K562 (cell line): ENCODE data around the gene LRMDA. TPM values are rescaled to one million over a fixed set of nuclear protein-coding genes. Genes with fewer than 3 reads are reported as not detected.

ENCODE experiments used
- ATAC-seq: fragments of 200-7000 bp; cut with Tn5 transposase; 3 replicates; pipeline ENCODE4 v1.9.1; 2020; ENCODE audit warnings: moderate library complexity
- BruUV-seq: library from RNA; stranded (reverse); fragments of 400-500 nt; replicated peaks from 2 replicates; lab custom pipeline; 2021; lab: Mats Ljungman, UMichigan
- CTCF ChIA-PET: fragments of 300-600 bp; formaldehyde crosslinking; extraction: SDS; loops from one replicate; lab custom pipeline; 2021; ENCODE audit warnings: low intra/inter-chr PET ratio; lab: Yijun Ruan, JAX
- POLR2A ChIA-PET: fragments of 300-600, 350-650 bp; sonication (Branson Sonifier 250); formaldehyde crosslinking; extraction: SDS; loops from one replicate; lab custom pipeline; 2021; ENCODE audit warnings: antibody characterized with exemption, inconsistent platforms; lab: Yijun Ruan, JAX
- DNase-seq, 4 experiments: peaks; one replicate each; pipeline versions ENCODE4 v3.0.0 to v3.0.0-alpha.2; 2011 to 2018; ENCODE audit warnings: low spot score in 3 of 4, mixed read lengths in 3 of 4; ENCODE audit errors: extremely low read depth in 1 of 4
- FAIRE-seq: peaks from 2 replicates; lab custom pipeline; 2011; peaks lifted over from hg19 to GRCh38; lab: Jason Lieb, UNC
- H2AFZ ChIP-seq: 2 replicates; pipeline ENCODE4 v1.6.0; 2011; ENCODE audit warnings: low read depth, low read length, control low read depth, inconsistent platforms
- H3K27ac ChIP-seq: fragments of 200-600 bp; 3 replicates; pipeline ENCODE4 v1.8.0; 2011; ENCODE audit warnings: low read depth, mild to moderate bottlenecking, control low read depth, inconsistent platforms, low read length, moderate library complexity, mixed read lengths; ENCODE audit errors: extremely low read depth
- H3K27me3 ChIP-seq, 2 experiments: fragments of 300-600 bp in 1 of 2; 2 replicates in 1 of 2; 3 replicates in 1 of 2; pipeline versions ENCODE4 v1.6.0 to v1.8.0; 2011; ENCODE audit warnings: inconsistent platforms in 2 of 2, low read length in 2 of 2, mild to moderate bottlenecking in 1 of 2, mixed read lengths in 1 of 2, moderate library complexity in 1 of 2; ENCODE audit not compliant: control insufficient read depth in 2 of 2, insufficient read depth in 2 of 2
- H3K36me3 ChIP-seq: fragments of 300-600 bp; 3 replicates; pipeline ENCODE4 v1.8.0; 2011; ENCODE audit warnings: mild to moderate bottlenecking, low read length, inconsistent platforms; ENCODE audit not compliant: control insufficient read depth, insufficient read depth
- H3K4me1 ChIP-seq, 2 experiments: fragments of 200-600 bp in 1 of 2; replicated peaks in 1 of 2; 2 replicates in 1 of 2; 3 replicates in 1 of 2; pipeline versions ENCODE4 v1.5.1 to v1.8.0; 2011; ENCODE audit warnings: inconsistent platforms in 2 of 2, low read length in 2 of 2, mild to moderate bottlenecking in 1 of 2, mixed read lengths in 1 of 2, moderate library complexity in 1 of 2; ENCODE audit not compliant: control insufficient read depth in 2 of 2, insufficient read depth in 2 of 2
- H3K4me2 ChIP-seq: 2 replicates; pipeline ENCODE4 v1.6.1; 2011; ENCODE audit warnings: low read length, control low read depth, inconsistent platforms, mixed read lengths; ENCODE audit not compliant: insufficient read depth
- H3K4me3 ChIP-seq: fragments of 200-600 bp; sonication (generic), shearing (Covaris generic); 2 replicates; pipeline ENCODE4 v1.5.1; 2016; ENCODE audit warnings: control low read depth, inconsistent platforms
- H3K79me2 ChIP-seq: fragments of 200-600 bp; 3 replicates; pipeline ENCODE4 v1.8.0; 2011; ENCODE audit warnings: low read length, inconsistent platforms; ENCODE audit not compliant: control insufficient read depth, insufficient read depth
- H3K9ac ChIP-seq, 2 experiments: 2 replicates each; pipeline versions ENCODE4 v1.6.0 to v1.6.1; 2011; ENCODE audit warnings: low read depth in 2 of 2, low read length in 2 of 2, control low read depth in 1 of 2, inconsistent platforms in 1 of 2, mild to moderate bottlenecking in 1 of 2, mixed read lengths in 1 of 2; ENCODE audit not compliant: insufficient read depth in 1 of 2
- H3K9me1 ChIP-seq: one replicate; pipeline ENCODE4 v1.6.0; 2011; ENCODE audit warnings: inconsistent platforms, mild to moderate bottlenecking, low read length, moderate library complexity; ENCODE audit not compliant: control insufficient read depth, insufficient read depth
- H3K9me3 ChIP-seq: replicated peaks from 2 replicates; pipeline ENCODE4 v1.5.1; 2011; ENCODE audit warnings: low read depth, low read length, inconsistent platforms; ENCODE audit not compliant: control insufficient read depth, insufficient read depth
- H4K20me1 ChIP-seq: replicated peaks from 2 replicates; pipeline ENCODE4 v1.6.1; 2011; ENCODE audit warnings: low read length, inconsistent platforms, mixed read lengths; ENCODE audit not compliant: control insufficient read depth, insufficient read depth
- WGBS: fragments of 100-300 bp; shearing (Covaris generic); methylation state at CpG from one replicate; pipeline ENCODE4 v1.1.6; 2016; ENCODE audit warnings: low coverage, mixed read lengths; ENCODE audit not compliant: insufficient coverage; ENCODE audit errors: missing lambda C conversion rate; 5-methylcytosine and 5-hydroxymethylcytosine counted together
- in situ Hi-C: fragments of 300-500 bp; cut with MboI; formaldehyde crosslinking; loops from 4 replicates; pipeline ENCODE4 v1.15.0; 2018; ENCODE audit warnings: inconsistent platforms, mixed read lengths
- intact Hi-C: fragments of 100-400 bp; cut with micrococcal nuclease; formaldehyde crosslinking; loops from 2 replicates; pipeline ENCODE4 v1.14.2; 2022
- polyA plus RNA-seq, 8 experiments: library from polyadenylated mRNA; depleted of rRNA in 4 of 8; stranded (reverse) in 5 of 8; unstranded in 3 of 8; fragments of >200 nt; fragmentation: Nextera tagmentation in 2 of 8; fragmentation: Illumina TruSeq in 1 of 8; extraction: Ambion mirVana in 2 of 8; extraction: Trizol in 1 of 8; gene quantifications; 2 replicates each; pipeline versions ENCODE4 v1.2.1 to v1.2.3, GENCODE V29; 2011 to 2014; ENCODE audit warnings: inconsistent platforms in 1 of 8, missing spikeins in 1 of 8
- total RNA-seq, 7 experiments: library from RNA; depleted of rRNA in 6 of 7; stranded (reverse); fragments of >200 nt in 6 of 7; fragmentation: Illumina TruSeq in 2 of 7; extraction: Trizol in 2 of 7; gene quantifications; 2 replicates each; pipeline versions ENCODE4 v1.2.1 to v1.2.3, GENCODE V29; 2011 to 2021; ENCODE audit warnings: low replicate concordance in 1 of 7
- TF ChIP-seq, protein P1 (sequence below), 2 experiments: fragments of 450-650 bp in 1 of 2; sonication (generic) in 1 of 2; formaldehyde crosslinking; conservative IDR thresholded peaks; 2 replicates each; pipeline versions ENCODE4 v1.4.0 to v1.8.1; 2020 to 2022; ENCODE audit warnings: mild to moderate bottlenecking in 1 of 2, missing genetic modification reagents in 1 of 2
- TF ChIP-seq, protein P2 (sequence below): fragments of 450-650 bp; IDR thresholded peaks from 2 replicates; pipeline ENCODE4 v1.7.0; 2016; ENCODE audit warnings: borderline replicate concordance
- TF ChIP-seq, protein P3 (sequence below): fragments of 450-650 bp; formaldehyde crosslinking; IDR thresholded peaks from 2 replicates; pipeline ENCODE4 v1.4.0; 2020; ENCODE audit warnings: mild to moderate bottlenecking, moderate library complexity

Gene LRMDA
- total and polyA plus RNA-seq, 9 of the 15 experiments (the other 6 are each of a cell fraction or from before 2014, with no cell fraction given) = 0.25 TPM; not detected in 8

DNA sequence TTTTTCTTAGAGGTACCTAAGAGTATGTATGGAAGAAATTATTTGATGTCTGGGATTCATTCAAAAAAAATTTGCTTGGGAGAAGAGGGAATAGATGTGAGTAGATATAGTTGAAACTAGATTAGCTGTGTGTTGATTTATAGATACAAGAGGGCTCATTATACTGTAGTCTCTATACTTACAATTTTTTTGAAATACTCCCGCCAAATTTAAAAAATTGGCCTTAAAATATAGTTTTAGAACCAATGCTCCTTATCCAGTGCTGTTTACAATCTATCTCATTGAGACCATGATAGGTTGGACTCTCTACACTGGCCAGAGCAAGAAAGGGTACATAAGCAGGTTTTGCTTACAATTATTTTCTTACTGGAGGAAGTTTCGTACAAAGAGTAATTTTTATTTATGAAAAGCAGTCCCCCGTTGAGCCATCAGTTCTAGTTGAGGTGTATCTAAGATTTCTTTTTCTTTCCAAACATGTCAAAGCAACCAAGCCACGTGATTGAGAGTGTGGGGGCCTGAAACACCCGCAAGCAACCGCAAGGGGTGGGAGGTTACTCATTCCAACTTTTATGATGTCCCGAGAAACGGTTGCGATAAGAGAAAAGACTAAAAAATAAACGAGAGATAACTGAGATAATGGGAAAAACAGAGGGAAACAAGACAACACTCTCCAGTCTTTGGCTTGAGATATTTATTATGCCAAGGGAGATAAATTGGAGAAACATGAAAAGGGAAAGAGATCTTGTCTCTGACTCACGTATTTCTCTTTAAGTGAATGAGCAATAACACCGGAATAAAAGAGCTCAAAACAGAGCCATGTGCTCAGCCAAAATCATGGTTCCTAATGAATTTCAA is 729.2 kb downstream of the LRMDA start:
- FAIRE-seq (no peak), ATAC-seq (no peak)

More for the DNA sequence above, 729.2 kb downstream of the LRMDA start:
- Histone ChIP-seq H3K4me1 (no peaks in the 10 kb centered on the region), H3K9me1 (no peaks in the 10 kb centered on the region), H3K27ac (no peak overlapping the region), H4K20me1 (no peaks in the 10 kb centered on the region), H2AFZ (no peak overlapping the region), H3K4me3 (no peak overlapping the region), H3K9ac (no peak overlapping the region), H3K36me3 (no peaks in the 10 kb centered on the region), H3K9me3 (no peaks in the 10 kb centered on the region), H3K4me2 (no peak overlapping the region), H3K79me2 (no peaks in the 10 kb centered on the region), H3K27me3 (no peaks in the 10 kb centered on the region)
- intact Hi-C loops = no loop called here
- no TSS peak for BruUV-seq
- in situ Hi-C loops = no loop called here
- ChIA-PET CTCF (no interaction called here), POLR2A (no interaction called here)
- WGBS = under 1% methylated on average over 12 of the region's 12 CpGs
- TF ChIP-seq, protein P1, sequence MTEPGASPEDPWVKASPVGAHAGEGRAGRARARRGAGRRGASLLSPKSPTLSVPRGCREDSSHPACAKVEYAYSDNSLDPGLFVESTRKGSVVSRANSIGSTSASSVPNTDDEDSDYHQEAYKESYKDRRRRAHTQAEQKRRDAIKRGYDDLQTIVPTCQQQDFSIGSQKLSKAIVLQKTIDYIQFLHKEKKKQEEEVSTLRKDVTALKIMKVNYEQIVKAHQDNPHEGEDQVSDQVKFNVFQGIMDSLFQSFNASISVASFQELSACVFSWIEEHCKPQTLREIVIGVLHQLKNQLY (CRISPR knock-in tag; conservative IDR thresholded peaks at IDR 0.05) = no peak
- TF ChIP-seq, protein P2, sequence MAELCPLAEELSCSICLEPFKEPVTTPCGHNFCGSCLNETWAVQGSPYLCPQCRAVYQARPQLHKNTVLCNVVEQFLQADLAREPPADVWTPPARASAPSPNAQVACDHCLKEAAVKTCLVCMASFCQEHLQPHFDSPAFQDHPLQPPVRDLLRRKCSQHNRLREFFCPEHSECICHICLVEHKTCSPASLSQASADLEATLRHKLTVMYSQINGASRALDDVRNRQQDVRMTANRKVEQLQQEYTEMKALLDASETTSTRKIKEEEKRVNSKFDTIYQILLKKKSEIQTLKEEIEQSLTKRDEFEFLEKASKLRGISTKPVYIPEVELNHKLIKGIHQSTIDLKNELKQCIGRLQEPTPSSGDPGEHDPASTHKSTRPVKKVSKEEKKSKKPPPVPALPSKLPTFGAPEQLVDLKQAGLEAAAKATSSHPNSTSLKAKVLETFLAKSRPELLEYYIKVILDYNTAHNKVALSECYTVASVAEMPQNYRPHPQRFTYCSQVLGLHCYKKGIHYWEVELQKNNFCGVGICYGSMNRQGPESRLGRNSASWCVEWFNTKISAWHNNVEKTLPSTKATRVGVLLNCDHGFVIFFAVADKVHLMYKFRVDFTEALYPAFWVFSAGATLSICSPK = no peak
- TF ChIP-seq, protein P3, sequence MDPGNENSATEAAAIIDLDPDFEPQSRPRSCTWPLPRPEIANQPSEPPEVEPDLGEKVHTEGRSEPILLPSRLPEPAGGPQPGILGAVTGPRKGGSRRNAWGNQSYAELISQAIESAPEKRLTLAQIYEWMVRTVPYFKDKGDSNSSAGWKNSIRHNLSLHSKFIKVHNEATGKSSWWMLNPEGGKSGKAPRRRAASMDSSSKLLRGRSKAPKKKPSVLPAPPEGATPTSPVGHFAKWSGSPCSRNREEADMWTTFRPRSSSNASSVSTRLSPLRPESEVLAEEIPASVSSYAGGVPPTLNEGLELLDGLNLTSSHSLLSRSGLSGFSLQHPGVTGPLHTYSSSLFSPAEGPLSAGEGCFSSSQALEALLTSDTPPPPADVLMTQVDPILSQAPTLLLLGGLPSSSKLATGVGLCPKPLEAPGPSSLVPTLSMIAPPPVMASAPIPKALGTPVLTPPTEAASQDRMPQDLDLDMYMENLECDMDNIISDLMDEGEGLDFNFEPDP = no peak
- no peak for DNase-seq
